Activated T-cell treated with anti-CD3 and anti-CD28 coated beads, Interleukin-2, amount 50 U/mL, for 24 hours (primary cell): ENCODE data around the gene ARHGAP1.
"Not testable (repeated sequence)": the region's sequence is repeated elsewhere in the genome, so short reads cannot be mapped to it uniquely, and the experiment has no call there.

Experiments
- DNase-seq: peaks from one replicate; pipeline ENCODE4 v3.0.0-alpha.2; 2020
- H3K27ac Mint-ChIP-seq: 2 replicates; pipeline ENCODE4 v1.8.0; 2020; ENCODE audit warnings: mild to moderate bottlenecking, mixed read lengths
- H3K27me3 Mint-ChIP-seq: 2 replicates; pipeline ENCODE4 v1.8.0; 2020; ENCODE audit warnings: mixed read lengths
- H3K36me3 Mint-ChIP-seq: 2 replicates; pipeline ENCODE4 v1.8.0; 2020; ENCODE audit warnings: low read depth, mixed read lengths
- H3K4me1 Mint-ChIP-seq: 2 replicates; pipeline ENCODE4 v1.8.0; 2020; ENCODE audit warnings: low read depth, mixed read lengths
- H3K4me3 Mint-ChIP-seq: 2 replicates; pipeline ENCODE4 v1.8.0; 2020; ENCODE audit warnings: mild to moderate bottlenecking, moderate library complexity, mixed read lengths
- H3K9me3 Mint-ChIP-seq: 2 replicates; pipeline ENCODE4 v1.8.0; 2020; ENCODE audit warnings: mixed read lengths

ARHGAP1 gene

DNA sequence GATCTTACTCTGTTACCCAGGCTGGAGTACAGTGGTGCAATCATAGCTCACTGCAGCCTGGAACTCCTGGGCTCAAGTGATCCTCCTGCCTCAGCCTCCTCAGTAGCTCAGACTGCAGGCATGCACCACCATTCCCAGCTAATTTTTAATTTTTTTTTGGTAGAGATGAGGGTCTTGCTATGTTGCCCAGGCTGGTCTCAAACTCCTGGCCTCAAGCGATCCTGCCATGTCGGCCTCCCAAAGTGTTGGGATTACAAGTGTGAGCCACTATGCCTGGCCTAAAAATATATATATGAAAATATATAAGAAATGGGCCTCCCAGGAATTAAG lies 17.4 kb upstream of the ARHGAP1 start:
- not testable (repeated sequence) for H3K4me3 Mint-ChIP-seq, H3K27ac Mint-ChIP-seq, H3K27me3 Mint-ChIP-seq, H3K36me3 Mint-ChIP-seq, DNase-seq, H3K9me3 Mint-ChIP-seq
- peaks cover 10% of the 10 kb centered on the region for H3K4me1 Mint-ChIP-seq

DNA sequence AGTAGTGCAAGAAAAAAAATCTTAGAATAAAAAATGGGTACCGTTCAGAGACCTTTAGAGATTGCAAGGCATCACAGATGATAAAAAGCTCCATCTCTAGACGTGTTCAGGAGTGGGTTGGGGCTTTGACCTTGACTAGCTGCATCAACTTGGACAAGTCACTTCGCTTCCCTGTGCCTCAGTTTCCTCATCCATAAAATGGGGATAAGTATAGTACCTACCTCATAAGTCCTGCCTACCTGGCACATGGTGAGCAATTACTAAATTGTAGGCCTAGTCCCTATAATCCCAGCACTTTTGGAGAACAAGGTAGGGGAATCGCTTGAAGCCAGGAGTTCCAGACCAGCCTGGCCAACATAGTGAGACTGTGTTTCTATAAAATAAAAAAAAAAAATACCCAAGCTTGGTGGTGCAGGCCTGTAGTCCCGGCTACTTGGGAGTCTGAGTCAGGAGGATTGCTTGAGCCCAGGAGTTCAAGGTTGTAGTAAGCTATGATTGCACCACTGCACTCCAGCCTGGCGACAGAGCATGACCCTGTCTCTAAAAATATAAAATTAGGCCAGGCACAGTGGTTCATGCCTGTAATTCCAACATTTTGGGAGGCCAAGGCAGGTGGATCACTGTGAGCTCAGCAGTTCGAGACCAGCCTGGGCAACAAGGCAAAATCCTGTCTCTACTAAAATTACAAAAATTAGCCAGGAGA lies 12.6 kb upstream of the ARHGAP1 start:
- H3K4me3 Mint-ChIP-seq, result no peak overlapping the region
- no peak overlapping the region for H3K27ac Mint-ChIP-seq
- no peaks in the 10 kb centered on the region for H3K27me3 Mint-ChIP-seq
- peaks cover 2% of the 10 kb centered on the region for H3K36me3 Mint-ChIP-seq
- peaks cover 5% of the 10 kb centered on the region for H3K4me1 Mint-ChIP-seq
- H3K9me3 Mint-ChIP-seq, result no peaks in the 10 kb centered on the region
- no peak for DNase-seq

DNA sequence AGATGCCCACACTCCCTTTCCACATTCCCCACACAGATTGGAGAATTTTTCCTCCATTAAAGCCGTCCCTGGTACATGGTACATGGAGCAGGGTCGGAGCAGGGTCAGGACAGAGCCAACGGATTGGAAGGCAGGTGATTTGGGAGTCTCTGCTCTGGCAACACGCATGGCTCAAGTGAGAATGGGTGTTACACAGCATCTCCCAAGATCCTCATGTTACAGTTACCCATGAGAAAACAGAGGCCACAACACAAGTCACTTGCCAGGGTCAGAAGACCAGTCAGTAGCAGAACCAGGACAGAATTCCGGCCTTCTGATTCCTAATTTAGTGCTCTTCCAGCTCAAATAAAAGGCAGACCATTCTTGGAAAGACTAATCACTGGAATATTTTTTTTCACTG lies 10.9 kb upstream of the ARHGAP1 start:
- no peaks in the 10 kb centered on the region for H3K9me3 Mint-ChIP-seq
- no peak for DNase-seq
- peaks cover 17% of the 10 kb centered on the region for H3K36me3 Mint-ChIP-seq
- H3K27me3 Mint-ChIP-seq, result no peaks in the 10 kb centered on the region
- no peak overlapping the region for H3K27ac Mint-ChIP-seq
- peaks cover 6% of the 10 kb centered on the region for H3K4me1 Mint-ChIP-seq
- H3K4me3 Mint-ChIP-seq, result no peak overlapping the region

DNA sequence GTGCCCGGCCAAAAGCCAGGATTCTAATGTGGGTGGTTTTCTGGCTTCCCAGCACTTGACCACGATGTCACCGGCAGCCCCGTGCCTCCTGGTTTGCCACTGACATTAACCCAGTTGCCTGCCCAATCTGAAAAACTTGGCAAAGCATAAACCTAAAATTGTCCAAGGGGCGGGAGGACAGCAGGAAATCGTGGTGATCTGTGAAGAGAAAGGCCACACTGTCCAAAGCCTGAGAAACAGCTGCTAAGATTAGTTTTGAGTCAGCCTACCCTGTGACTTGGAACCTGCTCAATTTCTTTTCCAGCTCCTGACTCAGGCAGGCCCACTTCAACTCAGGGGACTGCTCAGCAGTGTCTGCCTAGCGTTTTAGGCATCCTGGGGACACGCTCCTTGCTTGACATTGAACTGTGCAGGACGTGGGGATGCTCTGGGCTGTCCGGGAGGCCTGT lies 10.4 kb upstream of the ARHGAP1 start:
- no peaks in the 10 kb centered on the region for H3K27me3 Mint-ChIP-seq

DNA sequence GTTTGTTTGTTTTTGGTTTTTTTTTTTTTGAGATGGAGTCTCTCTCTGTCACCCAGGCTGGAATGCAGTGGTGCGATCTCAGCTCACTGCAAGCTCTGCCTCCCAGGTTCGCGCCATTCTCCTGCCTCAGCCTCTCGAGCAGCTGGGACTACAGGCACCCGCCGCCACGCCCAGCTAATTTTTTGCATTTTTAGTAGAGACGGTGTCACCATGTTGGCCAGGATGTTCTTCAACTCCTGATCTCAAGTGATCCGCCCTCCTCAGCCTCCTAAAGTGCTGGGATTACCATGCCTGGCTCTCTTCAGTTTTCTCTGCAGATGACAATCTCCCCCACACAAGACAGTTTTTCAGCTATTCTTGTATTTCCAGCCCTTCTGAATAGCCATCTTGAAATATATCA lies 8.9 kb upstream of the ARHGAP1 start:
- H3K27ac Mint-ChIP-seq, H3K4me3 Mint-ChIP-seq, DNase-seq, H3K27me3 Mint-ChIP-seq, H3K9me3 Mint-ChIP-seq, H3K4me1 Mint-ChIP-seq: not testable (repeated sequence)
- H3K36me3 Mint-ChIP-seq, result peaks cover 37% of the 10 kb centered on the region

More for the DNA sequence above, 10.4 kb upstream of the ARHGAP1 start:
- no peak overlapping the region for H3K4me3 Mint-ChIP-seq
- DNase-seq, result no peak
- H3K27ac Mint-ChIP-seq, result no peak overlapping the region
- no peaks in the 10 kb centered on the region for H3K9me3 Mint-ChIP-seq
- H3K4me1 Mint-ChIP-seq, result peaks cover 6% of the 10 kb centered on the region
- H3K36me3 Mint-ChIP-seq, result peaks cover 22% of the 10 kb centered on the region

DNA sequence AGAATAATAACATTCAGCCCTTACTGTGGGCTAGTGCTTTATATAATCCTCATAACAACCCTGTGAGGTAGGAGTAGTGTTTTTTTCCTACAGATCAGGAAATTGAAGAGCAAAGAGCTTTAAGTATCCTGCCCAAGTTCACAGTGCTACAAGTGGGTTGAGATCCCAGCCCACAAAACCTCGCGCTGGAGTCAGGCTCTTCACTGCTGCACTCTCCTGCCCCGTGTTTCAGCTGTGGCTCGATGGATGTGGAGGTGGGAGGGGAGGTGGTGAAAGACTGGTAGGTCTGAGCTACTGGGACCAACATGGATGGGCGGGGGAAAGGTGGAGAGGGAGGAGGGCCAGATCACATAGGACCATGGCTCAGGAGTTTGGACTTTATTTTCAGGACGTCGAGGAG lies 6.5 kb upstream of the ARHGAP1 start:
- Mint-ChIP-seq H3K4me1 (peaks cover 16% of the 10 kb centered on the region), H3K4me3 (no peak overlapping the region), H3K27me3 (no peaks in the 10 kb centered on the region), H3K9me3 (no peaks in the 10 kb centered on the region), H3K27ac (no peak overlapping the region), H3K36me3 (peaks cover 59% of the 10 kb centered on the region)
- DNase-seq, result no peak

DNA sequence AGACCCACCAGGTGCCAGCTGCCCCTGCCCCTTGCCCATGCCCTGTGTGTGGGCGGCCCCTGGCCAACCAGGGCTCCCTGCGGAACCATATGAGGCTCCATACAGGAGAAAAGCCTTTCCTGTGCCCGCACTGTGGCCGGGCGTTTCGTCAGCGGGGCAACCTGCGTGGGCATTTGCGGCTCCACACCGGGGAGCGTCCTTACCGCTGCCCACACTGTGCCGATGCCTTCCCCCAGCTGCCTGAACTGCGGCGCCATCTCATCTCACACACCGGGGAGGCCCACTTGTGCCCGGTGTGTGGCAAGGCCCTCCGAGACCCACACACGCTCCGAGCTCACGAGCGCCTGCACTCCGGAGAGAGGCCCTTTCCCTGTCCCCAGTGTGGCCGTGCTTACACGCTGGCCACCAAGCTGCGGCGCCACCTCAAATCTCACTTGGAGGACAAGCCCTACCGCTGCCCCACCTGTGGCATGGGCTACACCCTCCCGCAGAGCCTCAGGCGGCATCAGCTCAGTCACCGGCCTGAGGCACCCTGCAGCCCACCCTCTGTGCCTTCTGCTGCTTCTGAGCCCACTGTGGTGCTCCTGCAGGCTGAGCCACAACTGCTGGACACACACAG lies 4.8 kb upstream of the ARHGAP1 start:
- Mint-ChIP-seq H3K27me3 (no peaks in the 10 kb centered on the region), H3K9me3 (no peaks in the 10 kb centered on the region), H3K4me3 (no peak overlapping the region), H3K4me1 (peaks cover 26% of the 10 kb centered on the region), H3K27ac (no peak overlapping the region), H3K36me3 (peaks cover 76% of the 10 kb centered on the region)
- no peak for DNase-seq

DNA sequence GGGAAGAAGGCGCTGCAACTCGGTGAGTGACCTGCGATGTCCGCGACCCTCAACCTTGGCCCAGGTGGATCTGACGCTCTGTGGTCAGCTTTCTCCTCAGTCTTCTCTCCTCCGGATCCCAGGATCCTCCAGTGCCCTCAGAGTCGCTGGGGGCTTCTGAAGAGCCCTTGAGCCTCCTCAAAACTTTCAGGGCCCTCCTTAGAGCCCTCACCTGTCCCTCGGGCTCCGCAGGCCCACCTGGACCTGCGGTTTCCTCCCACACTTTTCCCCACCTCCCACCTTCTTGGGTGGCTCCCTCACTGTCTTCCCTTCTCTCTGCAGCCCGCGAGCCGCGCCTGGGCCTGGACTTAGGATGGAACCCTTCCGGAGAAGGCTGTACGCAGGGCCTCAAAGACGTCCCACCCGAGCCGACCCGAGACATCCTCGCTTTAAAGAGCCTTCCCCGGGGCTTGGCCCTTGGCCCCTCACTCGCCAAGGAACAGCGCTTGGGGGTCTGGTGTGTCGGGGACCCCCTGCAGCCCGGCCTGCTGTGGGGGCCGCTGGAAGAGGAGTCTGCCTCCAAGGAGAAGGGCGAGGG lies 747 bp upstream of the ARHGAP1 start:
- Mint-ChIP-seq H3K27me3 (no peaks in the 10 kb centered on the region), H3K4me1 (peaks cover 50% of the 10 kb centered on the region), H3K9me3 (no peaks in the 10 kb centered on the region), H3K27ac (peak overlapping the region; percentile 99), H3K4me3 (peak overlapping the region; percentile 98), H3K36me3 (peaks cover 79% of the 10 kb centered on the region)
- DNase-seq, result no peak

DNA sequence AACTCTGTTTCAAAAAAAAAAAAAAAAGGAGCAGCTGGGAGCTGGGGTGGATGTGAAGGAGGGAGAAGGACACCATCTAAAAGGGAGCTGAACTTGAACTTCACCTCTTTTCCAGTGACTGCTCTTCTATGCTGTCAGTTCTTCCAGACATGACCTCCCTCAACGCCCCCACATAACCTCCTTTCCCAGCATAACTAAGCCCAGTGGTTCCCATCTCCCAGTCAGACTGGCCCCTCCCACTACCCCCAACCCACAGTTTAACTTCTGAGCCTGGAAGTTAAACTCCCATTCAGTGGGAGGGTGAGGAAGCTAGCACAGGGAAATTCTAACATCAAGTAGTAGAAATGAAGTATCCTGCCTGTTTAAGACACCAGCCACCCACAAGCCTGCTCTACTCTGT lies 1.8 kb downstream of the ARHGAP1 start:
- Mint-ChIP-seq H3K4me3 (peak overlapping the region; percentile 98), H3K27ac (peak overlapping the region; percentile 99), H3K9me3 (no peaks in the 10 kb centered on the region), H3K36me3 (peaks cover 80% of the 10 kb centered on the region), H3K4me1 (peaks cover 56% of the 10 kb centered on the region), H3K27me3 (no peaks in the 10 kb centered on the region)
- DNase-seq, result no peak

DNA sequence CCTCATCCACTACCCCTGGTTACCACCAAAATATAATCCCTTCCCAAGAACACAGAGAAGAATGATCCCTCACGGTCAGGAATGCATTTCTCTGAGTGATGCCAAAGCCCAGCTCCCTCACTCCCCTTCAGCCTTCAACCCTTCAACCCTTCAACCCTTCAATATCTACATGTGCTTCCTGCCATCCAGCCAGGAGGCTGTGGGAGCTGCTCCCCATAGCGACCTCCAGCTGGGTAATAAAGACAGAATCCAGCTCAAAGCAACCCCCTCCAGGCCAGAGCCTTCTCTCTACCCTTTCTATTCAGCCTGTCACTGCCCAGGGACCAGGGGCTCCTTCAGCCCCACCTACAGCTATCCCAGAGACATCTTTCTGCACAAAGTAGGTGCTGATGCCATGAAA lies 2.7 kb downstream of the ARHGAP1 start:
- peaks cover 80% of the 10 kb centered on the region for H3K36me3 Mint-ChIP-seq
- no peak overlapping the region for H3K4me3 Mint-ChIP-seq
- no peaks in the 10 kb centered on the region for H3K27me3 Mint-ChIP-seq
- peak overlapping the region; percentile 99 for H3K27ac Mint-ChIP-seq
- H3K4me1 Mint-ChIP-seq, result peaks cover 48% of the 10 kb centered on the region
- H3K9me3 Mint-ChIP-seq, result no peaks in the 10 kb centered on the region
- no peak for DNase-seq

DNA sequence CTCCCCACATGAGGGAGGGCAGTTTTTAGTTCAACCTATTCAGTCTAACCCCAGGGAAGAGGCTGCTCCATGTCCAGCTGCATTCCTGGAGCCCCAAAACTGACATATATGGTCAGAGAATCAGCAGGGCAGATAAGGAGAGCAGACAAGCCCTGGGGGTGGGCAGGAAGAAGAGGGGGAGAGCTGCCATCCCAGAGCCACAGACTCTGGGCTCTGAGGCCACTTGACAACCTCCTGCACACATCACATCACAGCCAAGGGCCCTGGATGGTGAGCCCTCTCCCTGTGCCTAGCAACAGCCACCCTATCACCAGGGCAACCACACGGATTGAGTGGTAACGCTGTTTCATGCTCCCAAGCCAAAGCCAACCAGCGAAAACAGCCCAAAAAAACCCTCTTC lies 3.1 kb downstream of the ARHGAP1 start:
- Mint-ChIP-seq H3K36me3 (peaks cover 79% of the 10 kb centered on the region), H3K27me3 (no peaks in the 10 kb centered on the region), H3K4me3 (no peak overlapping the region), H3K27ac (peak overlapping the region; percentile 99), H3K4me1 (peaks cover 44% of the 10 kb centered on the region), H3K9me3 (no peaks in the 10 kb centered on the region)
- no peak for DNase-seq

DNA sequence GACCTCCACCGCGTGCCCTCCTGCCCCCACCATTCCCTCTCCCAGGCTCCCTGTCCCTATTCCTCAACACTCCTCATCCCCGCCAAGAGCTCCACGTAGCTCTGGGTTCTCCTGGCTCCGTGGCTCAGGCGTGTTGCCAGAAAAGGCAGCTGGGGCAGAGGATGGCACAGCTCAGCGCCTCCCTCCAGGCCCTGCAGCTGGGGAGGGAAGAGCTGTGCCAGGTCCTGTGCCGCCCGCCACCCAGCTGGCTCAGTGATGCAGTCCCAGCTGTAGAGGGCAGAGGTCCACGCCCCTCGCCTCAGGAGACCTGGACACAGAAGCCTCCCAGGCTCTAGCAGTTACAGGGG lies 4.2 kb downstream of the ARHGAP1 start:
- no peaks in the 10 kb centered on the region for H3K27me3 Mint-ChIP-seq
- H3K27ac Mint-ChIP-seq, result peak overlapping the region; percentile 50
- H3K4me1 Mint-ChIP-seq, result peaks cover 37% of the 10 kb centered on the region
- peaks cover 78% of the 10 kb centered on the region for H3K36me3 Mint-ChIP-seq
- no peaks in the 10 kb centered on the region for H3K9me3 Mint-ChIP-seq
- no peak for DNase-seq
- no peak overlapping the region for H3K4me3 Mint-ChIP-seq

DNA sequence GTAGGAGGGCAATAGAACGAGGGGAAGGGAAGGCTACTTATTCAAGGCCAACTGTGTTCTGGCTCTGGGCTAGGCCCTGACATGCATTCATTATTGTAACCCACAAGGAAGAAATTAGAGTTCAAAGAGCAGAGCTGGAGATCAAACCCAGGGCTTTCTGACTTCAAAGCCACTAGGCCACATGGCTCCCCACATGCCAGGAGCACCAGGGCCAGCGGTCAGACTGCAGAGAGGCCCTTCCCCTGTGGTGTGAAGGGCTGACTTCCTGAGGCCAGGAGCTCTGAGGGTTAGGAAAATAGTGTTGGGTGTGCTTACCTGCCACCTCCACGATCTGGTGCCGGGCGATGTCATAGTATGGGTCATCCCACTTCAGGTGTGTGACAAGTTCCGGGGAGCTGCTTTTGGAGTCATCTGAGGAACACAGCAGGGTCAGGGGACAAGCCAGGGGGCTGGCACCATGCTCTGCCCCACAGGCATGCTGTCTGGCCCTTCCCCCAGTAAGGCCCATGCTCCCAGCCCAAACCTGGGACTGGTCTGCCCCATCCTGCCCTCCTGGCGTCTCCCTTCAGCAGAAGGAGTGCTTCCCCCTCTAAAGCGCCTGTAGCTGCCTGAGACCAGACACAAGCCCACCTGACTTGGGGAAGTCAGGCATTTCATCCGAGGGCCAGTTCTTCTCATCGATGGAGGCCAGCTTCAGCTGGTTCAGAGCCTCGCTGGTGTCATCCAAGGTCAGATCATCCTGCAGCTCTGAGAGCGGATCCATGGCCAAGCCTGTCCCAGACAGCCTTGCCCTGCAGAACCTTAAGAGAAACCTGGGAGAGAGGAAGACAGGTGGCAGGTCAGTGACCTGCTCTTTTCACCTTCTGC lies 4.8 kb downstream of the ARHGAP1 start:
- H3K36me3 Mint-ChIP-seq, result peaks cover 78% of the 10 kb centered on the region
- no peaks in the 10 kb centered on the region for H3K9me3 Mint-ChIP-seq
- H3K27me3 Mint-ChIP-seq, result no peaks in the 10 kb centered on the region
- DNase-seq, result no peak
- peak overlapping the region; percentile 9 for H3K27ac Mint-ChIP-seq
- H3K4me3 Mint-ChIP-seq, result no peak overlapping the region
- H3K4me1 Mint-ChIP-seq, result peaks cover 35% of the 10 kb centered on the region

DNA sequence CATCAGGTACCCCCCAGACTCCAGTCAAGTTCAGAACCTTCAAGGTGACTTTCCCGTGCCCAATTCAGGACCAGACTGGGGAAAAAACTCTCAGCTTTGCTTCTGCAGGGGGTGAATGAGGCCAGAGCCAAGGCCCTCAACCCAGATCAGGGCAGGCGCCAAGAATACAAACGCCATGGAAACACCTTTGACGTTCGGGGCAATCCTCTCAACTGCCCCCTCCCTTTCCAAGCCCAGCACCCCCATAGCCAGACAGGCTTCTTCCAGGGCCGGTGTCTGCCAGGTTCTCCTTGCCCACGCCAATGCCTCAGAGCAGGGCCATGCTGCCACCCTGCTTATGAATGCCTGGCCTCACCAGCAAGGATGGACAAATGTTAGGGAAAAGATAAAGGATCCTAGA lies 5.8 kb downstream of the ARHGAP1 start:
- H3K4me1 Mint-ChIP-seq, result peaks cover 31% of the 10 kb centered on the region
- DNase-seq, result no peak
- H3K9me3 Mint-ChIP-seq, result no peaks in the 10 kb centered on the region
- H3K36me3 Mint-ChIP-seq, result peaks cover 79% of the 10 kb centered on the region
- H3K27me3 Mint-ChIP-seq, result no peaks in the 10 kb centered on the region
- H3K4me3 Mint-ChIP-seq, result no peak overlapping the region
- H3K27ac Mint-ChIP-seq, result peak overlapping the region; percentile 61

DNA sequence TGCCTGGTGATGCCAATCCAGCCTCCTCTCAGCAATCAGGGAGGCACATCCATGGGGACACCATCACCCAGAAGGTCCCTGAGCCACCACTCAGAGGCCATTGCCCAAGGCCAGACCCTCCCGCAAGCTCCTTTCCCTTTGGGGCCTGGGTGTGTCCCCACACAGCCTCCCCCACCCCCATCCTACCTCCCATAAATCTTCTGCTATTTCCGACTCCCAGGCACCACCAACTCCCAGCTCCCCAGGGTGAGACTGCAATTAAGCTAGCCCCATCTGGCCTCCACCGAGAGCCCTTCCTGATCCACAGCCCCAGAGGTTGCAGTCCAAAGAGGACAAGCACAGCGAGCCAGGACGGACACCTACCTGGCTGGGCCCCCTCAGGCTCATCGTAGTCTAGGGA lies 6.3 kb downstream of the ARHGAP1 start:
- H3K9me3 Mint-ChIP-seq, result no peaks in the 10 kb centered on the region
- no peaks in the 10 kb centered on the region for H3K27me3 Mint-ChIP-seq
- peak overlapping the region; percentile 61 for H3K27ac Mint-ChIP-seq
- peaks cover 27% of the 10 kb centered on the region for H3K4me1 Mint-ChIP-seq
- no peak overlapping the region for H3K4me3 Mint-ChIP-seq
- DNase-seq, result no peak
- peaks cover 79% of the 10 kb centered on the region for H3K36me3 Mint-ChIP-seq
